ENCODE measurements around the gene NSUN2. TPM values are rescaled to one million over a fixed set of nuclear protein-coding genes. Genes with fewer than 3 reads are reported as not detected.

The NSUN2 gene
- polyA plus RNA-seq, 1 donor from 2014 or later: 47.5 TPM

GRCh38 chr5:6644794-6645241 lies 12.0 kb upstream of the NSUN2 start:
- Histone ChIP-seq H3K27ac (ENCODE audit: low read length) (no peak overlapping the region), H3K27me3 (ENCODE audit: insufficient read depth, low read depth, low read length) (no peaks in the 10 kb centered on the region), H3K4me3 (ENCODE audit: low read length) (no peak overlapping the region), H3F3A (ENCODE audit: insufficient read depth, low read length, poor library complexity, severe bottlenecking) (no peaks in the 10 kb centered on the region), H3K9me2 (ENCODE audit: insufficient read depth, low read length) (no peaks in the 10 kb centered on the region), H3K79me2 (replicated peaks; ENCODE audit: insufficient read depth, low read length) (no peaks in the 10 kb centered on the region), H3K9me3 (ENCODE audit: low read length) (no peaks in the 10 kb centered on the region), H3K9ac (ENCODE audit: low read length) (no peak overlapping the region), H3K36me3 (ENCODE audit: insufficient read depth, low read length) (no peaks in the 10 kb centered on the region), H3K4me2 (ENCODE audit: low read length) (no peak overlapping the region), H4K20me1 (ENCODE audit: insufficient read depth) (no peaks in the 10 kb centered on the region), H2AFZ (ENCODE audit: low read depth, low read length) (no peak overlapping the region)
- TF ChIP-seq CTCF (IDR thresholded peaks at IDR 0.05; ENCODE audit: poor library complexity, severe bottlenecking): no peak

- Histone ChIP-seq H3K79me2 (replicated peaks; ENCODE audit: insufficient read depth, low read length) (no peaks in the 10 kb centered on the region), H3K9ac (ENCODE audit: low read length) (no peak overlapping the region), H4K20me1 (ENCODE audit: insufficient read depth) (no peaks in the 10 kb centered on the region), H3K27ac (ENCODE audit: low read length) (no peak overlapping the region), H3K9me2 (ENCODE audit: insufficient read depth, low read length) (no peaks in the 10 kb centered on the region), H2AFZ (ENCODE audit: low read depth, low read length) (no peak overlapping the region), H3K36me3 (ENCODE audit: insufficient read depth, low read length) (no peaks in the 10 kb centered on the region), H3K4me3 (ENCODE audit: low read length) (no peak overlapping the region), H3K9me3 (ENCODE audit: low read length) (no peaks in the 10 kb centered on the region), H3F3A (ENCODE audit: insufficient read depth, low read length, poor library complexity, severe bottlenecking) (no peaks in the 10 kb centered on the region), H3K27me3 (ENCODE audit: insufficient read depth, low read depth, low read length) (no peaks in the 10 kb centered on the region), H3K4me2 (ENCODE audit: low read length) (no peak overlapping the region)
- TF ChIP-seq SMC3 (conservative IDR thresholded peaks at IDR 0.05; ENCODE audit: poor library complexity) (no peak), POLR2AphosphoS5 (IDR thresholded peaks at IDR 0.05) (no peak), TAF1 (IDR thresholded peaks at IDR 0.05; ENCODE audit: low read depth) (no peak), EP300 (conservative IDR thresholded peaks at IDR 0.05; ENCODE audit: poor library complexity, severe bottlenecking) (no peak), RAD21 (conservative IDR thresholded peaks at IDR 0.05) (no peak), REST (IDR thresholded peaks at IDR 0.05; ENCODE audit: borderline replicate concordance) (no peak), CTCF (IDR thresholded peaks at IDR 0.05; ENCODE audit: poor library complexity, severe bottlenecking) (no peak), MXI1 (conservative IDR thresholded peaks at IDR 0.05; ENCODE audit: poor library complexity, severe bottlenecking) (no peak), EZH2 (IDR thresholded peaks at IDR 0.05; ENCODE audit: borderline replicate concordance, insufficient read depth, low read length, poor library complexity, severe bottlenecking) (no peak)
Observed at GRCh38 chr5:6642655-6643054, 9.8 kb upstream of the NSUN2 start.

Data from neural cell (in vitro differentiated cells).